GM21786 (cell line): Measurements from ENCODE around the gene BTBD16.
A peak's percentile ranks its signal among the peaks of the same experiment; 100 is the strongest.

Experiments
- ATAC-seq: cut with Tn5 transposase; IDR thresholded peaks from one replicate; pipeline ENCODE4 v1.9.1; 2021; ENCODE audit not compliant: unreplicated experiment

The BTBD16 gene

DNA sequence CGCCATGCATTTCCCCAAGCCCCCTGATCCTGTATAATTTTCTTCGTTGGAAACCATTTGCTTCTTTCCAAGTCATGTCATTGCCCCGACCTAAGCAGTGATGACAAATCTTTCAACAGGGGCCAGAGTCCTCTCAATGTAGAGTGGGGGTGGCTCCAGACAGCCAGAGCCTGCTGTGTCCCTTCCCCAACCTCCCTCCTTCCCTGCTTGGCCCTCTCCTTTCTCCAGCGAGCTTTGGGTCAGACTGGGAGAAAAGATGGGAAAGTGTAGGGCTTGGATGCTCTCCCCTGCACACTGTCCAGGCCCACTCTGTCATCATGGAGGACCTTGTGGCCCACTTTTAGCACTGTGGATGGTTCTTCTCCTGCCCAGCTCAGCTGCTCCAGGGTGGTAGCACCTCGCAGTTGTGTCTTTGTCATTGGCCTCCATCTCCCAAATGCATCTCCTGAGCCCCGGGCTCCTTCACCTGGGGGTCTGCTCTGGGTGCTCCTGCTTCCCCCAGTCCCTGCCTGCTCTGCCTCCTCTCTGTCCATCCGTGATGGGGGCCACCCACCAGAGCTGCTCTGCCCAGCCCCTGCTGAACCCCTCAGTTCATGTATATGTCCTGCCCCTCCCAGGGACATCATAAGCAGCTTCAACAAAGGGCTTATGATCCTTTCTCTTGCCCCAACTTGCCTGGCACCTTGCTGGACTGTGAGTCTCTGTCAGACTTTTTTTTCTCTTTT, 37.5 kb downstream of the BTBD16 start:
- ATAC-seq: no peak

GRCh38 chr10:122310311-122311050, 39.4 kb downstream of the BTBD16 start:
- ATAC-seq: no peak

GRCh38 chr10:122311051-122311410, 39.9 kb downstream of the BTBD16 start:
- ATAC-seq: no peak

- ATAC-seq: no peak
These were observed 40.6 kb downstream of the BTBD16 start for GRCh38 chr10:122311716-122312115.

- ATAC-seq: no peak
These were observed 45.3 kb downstream of the BTBD16 start for GRCh38 chr10:122316224-122316884.

GRCh38 chr10:122321960-122322359, 50.9 kb downstream of the BTBD16 start:
- no peak for ATAC-seq

GRCh38 chr10:122323189-122323588, 52.1 kb downstream of the BTBD16 start:
- no peak for ATAC-seq

DNA sequence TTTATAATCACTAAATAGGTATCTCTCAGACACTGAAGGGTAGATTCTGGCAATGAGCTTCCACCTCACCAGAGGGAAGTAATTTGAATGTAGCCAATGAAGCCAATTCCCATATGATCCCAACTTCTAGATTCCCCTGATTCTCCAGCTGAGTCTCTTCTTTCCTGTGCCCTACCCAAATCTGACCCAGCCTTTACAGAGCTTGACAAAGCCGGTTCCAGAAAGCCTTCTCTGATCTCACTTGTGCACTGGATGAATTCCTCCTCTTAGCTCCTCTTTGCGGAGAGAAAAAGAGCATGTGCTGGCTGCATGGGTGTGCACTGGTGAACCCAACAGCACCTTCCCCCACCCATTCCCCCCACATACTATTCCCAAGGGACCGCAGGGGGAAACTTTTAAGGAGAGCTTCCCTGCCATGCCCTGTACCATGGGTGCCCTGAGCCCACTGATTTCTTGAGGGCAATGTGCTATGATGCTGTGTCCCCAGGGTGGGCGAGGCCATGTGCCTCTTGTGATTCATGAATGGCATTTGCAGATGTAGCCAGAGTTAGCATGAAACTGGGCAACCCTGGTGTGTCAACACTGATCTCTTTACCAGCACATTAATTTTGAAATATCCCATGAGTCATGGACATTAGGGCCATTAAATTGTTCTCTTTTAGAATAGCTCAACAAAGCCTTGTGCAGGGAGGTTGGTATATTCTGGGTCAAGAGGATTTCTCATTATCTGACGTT, 53.0 kb downstream of the BTBD16 start:
- no peak for ATAC-seq

GRCh38 chr10:122325235-122325634, 54.1 kb downstream of the BTBD16 start:
- no peak for ATAC-seq

DNA sequence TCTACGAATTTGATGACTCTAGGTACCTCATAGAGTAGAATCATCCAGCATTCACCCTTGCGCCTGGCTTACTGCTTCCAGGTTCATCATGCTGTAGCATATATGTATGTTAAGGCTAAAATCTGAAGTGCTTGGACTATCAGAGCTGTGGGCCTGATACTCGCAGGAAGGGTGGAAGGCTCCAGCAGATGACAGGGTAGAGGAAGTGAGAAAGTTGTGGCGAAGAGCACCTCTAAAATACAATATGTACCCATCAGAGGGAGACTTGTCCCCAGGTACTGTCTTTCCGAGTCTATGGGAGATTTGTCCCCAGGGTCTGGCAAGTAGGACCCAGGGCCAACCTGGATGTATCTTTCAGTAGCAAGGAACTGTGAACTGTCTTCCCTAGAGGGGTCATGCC, 55.3 kb downstream of the BTBD16 start:
- peak; percentile 73 for ATAC-seq

- ATAC-seq: no peak
These were observed 55.7 kb downstream of the BTBD16 start for GRCh38 chr10:122326806-122327205.

DNA sequence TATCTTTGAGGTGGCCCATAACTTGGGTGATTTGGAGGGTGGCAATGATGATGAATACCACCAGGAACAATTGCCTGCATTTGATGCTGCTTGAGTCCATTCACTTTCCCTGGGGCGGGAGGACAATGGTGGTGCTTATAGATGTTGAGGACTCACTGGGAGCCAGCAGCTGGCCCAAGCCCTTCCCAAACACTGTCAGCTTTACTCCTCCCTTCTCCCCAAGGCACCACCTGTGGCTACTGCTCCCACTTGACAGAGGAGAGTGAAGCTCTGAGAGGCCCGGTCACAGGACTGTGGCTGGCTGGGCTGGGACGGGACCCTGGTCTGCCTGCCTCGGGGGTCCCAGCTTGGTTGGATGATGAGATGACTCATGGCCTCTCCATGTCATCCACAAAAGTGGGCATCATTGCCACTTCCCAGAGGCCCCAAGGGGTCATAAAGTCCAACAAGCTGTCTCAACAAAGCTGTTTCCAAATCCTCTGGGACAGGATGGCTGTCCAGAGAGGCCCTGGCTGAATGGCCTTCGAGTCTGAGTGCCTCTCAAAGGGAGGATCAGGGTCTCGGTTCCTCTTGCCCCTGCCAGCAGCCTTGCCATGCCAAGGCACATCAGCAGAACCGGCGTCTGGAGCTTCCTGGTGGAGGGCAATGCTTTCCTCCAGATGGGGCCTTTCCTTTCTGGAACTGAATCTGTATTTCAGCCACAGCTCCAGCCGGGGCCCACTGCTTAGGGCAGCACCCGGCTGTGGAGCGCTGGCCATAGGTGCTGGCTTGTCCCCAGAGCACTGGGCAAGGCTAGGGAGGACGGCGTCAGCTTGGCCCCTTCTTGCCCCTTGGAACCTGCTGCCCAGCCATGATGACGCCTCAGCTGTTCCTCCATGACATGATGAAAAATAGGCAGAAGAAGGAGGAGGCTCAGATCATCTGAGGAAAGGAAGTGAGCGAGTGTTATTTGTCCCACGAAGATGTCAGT, 56.4 kb downstream of the BTBD16 start:
- no peak for ATAC-seq

GRCh38 chr10:122328676-122329075, 57.6 kb downstream of the BTBD16 start:
- no peak for ATAC-seq

- ATAC-seq: no peak
These were observed 58.3 kb downstream of the BTBD16 start for GRCh38 chr10:122329416-122329815.

DNA sequence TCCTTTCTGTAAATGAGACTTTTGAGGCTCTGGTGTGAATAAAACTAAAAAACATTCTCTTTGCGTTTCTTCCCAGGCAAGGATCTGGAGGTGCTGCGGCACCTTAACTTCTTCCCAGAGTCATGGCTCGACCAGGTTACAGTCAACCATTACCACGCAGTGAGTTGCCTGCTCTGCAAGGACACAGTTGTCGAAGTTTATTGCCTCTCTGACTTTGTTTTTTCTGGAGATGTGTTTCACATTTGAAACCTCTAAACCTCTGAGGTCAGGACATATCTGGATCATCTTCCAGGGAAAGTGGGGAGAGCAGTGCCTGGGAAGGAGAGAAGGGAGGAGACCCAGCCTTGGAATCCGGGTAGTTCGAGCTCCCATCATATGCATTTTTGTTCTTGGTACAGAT, 60.0 kb downstream of the BTBD16 start:
- no peak for ATAC-seq

DNA sequence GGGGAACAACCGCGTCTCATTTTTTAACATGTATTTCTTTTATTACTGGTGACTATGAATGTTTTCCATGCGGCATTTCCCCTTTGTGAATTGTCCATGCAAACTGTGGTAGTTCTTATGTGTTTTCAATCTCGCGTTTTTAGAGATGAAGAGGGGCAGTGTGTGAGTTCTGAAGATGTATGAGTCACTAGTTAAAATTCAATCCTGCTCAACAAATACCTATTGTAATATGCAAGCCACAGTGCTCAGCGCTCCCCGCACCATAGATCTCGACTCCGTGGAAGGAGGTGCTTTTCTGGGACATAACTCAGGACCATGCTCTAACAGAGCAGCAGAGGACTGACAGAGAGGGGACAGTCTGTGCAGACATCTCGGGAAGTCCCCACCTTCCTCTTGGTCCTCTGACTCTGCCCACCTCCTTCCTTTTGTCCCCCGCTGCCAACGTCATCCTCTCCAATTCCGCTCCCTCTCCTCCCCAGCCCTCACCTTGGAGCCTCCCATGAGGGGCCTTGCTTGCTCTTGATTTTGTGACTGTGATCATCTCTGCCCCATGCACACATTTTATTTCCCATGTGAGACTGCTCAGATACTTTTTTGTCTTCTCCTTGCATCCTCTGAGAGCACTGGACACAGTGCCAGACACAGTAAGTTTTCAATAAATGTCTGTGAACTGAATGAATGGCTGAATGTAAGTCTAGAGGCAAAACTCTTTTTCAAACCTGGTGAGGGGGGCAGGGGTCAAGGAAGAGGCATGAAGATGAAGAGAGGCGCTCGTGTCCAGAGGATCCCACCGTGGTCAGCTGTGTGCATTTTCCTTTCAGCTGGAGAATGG, 60.7 kb downstream of the BTBD16 start:
- no peak for ATAC-seq

DNA sequence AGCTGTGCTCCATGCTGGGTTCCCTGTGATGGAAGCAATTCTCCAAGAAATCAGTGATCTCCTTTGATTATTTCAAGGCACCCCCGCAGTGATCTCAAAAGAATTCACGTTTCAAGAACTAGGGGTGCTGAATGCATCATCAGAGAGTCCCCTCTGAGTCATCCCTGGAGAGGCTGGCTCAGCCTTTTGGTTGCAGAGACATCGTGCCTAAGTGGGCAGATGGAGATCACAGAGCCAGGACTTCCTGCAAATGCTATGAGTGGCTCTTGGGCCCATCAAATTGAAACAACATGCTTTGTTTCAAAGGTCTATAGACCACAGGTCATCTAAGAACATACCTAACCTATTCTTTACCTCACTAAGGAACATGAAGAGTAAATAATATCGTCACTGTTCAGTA, 61.9 kb downstream of the BTBD16 start:
- ATAC-seq: peak; percentile 38

- no peak for ATAC-seq
These were observed 65.2 kb downstream of the BTBD16 start for GRCh38 chr10:122336332-122336731.

DNA sequence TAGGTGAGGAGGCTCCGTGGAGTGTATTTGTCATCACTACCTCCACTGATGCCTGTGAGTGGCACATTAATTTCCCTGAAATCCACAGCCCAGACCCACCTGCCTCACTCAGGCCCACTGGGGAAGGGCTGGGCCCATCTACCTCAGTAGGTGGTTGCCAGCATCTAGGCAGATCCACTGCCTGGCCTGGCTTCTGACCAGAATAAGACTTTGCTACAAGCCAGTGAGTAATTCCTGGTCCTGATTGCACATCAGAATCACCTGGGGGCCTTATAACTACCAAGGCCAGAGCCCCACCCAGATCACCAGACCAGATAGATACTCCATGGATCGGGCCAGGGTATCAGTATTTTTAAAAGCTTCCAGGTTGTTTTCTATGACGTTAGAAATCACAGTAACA, 65.9 kb downstream of the BTBD16 start:
- ATAC-seq: no peak
